Cerebellar nuclear complex (tissue), 1 donor: ENCODE results near the gene RPS6KA4.
"Not testable (repeated sequence)": the region's sequence is repeated elsewhere in the genome, so short reads cannot be mapped to it uniquely, and the experiment has no call there.

Source experiments
- DNase-seq, 2 experiments: peaks; one replicate each; lab custom pipeline; 2025; lab: John Stamatoyannopoulos, UW

The RPS6KA4 gene

DNA sequence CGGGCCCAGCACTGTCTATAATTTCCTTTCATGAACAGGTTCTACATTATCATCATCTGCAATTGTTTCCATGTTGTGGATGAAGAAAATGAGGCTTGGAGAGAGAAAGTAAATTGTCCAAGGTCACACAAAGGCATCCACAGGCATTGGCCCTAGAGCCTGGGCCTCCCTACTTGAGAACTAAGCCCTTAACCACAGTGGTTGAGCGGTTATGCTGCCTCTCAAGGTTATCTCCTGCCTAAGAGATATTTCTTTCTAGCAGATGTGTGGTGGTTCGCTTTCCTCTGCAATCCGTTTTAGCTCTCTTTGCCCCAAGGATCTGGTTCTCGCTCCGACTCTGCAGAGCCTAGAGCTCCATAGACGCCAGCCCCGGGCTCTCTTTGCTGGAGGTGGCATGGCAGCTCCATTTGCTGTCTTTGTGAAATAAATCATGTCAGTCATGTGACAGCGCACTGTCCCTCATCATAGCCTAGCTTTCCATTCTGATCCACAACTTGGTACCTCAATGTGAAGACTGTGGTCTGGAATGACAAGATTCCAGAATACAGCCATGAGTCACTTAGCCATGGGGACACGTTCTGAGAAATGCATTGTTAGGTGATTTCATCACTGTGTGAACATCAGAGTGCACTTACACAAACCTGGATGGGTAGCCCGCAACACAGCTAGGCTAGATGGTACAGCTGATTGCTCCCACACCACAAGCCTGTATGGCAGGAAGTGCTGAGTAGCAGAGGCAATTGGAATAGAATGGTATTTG is 27.2 kb downstream of the RPS6KA4 start:
- no peak for DNase-seq

- no peak for DNase-seq
These were observed 29.0 kb downstream of the RPS6KA4 start for GRCh38 chr11:64387916-64388315.

DNA sequence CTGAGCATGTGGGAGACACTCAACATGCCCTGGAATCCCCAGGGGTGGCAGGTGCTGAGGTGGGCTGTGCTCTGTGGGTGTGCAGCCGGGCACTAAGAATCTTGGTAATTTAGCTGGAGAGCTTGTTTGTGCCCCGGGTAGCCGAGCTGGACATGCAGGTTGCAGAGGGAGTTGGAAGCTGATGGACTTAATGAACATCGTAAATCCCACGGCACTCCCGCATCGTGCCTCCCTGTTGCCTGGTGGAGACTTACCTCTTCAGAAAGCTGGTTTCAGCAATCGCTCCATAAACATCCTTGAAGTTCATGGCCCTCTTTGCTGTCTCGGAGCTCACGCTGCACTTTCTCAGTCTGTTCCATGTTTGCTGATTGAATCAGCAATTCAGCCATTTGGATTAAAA is 29.9 kb downstream of the RPS6KA4 start:
- no peak for DNase-seq

DNA sequence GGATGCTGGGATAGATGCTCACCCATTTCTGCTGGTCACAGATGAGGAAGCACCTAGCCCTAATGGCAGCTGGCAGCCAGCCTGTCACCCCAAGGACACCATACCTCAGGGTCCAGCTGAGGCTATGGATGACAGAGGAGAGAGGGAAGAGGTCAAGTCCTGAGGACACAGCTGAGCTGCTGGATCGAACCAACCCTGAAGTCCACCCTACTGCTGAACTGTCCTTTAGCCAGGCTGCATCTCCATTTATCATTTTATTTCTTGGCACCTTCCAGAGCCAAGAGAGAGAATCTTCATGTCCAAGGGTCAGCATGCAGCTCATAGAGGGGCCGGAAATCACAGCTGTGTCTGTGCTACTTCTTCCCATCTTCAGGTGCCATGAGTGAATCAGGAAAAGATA is 30.9 kb downstream of the RPS6KA4 start:
- DNase-seq, result no peak

DNA sequence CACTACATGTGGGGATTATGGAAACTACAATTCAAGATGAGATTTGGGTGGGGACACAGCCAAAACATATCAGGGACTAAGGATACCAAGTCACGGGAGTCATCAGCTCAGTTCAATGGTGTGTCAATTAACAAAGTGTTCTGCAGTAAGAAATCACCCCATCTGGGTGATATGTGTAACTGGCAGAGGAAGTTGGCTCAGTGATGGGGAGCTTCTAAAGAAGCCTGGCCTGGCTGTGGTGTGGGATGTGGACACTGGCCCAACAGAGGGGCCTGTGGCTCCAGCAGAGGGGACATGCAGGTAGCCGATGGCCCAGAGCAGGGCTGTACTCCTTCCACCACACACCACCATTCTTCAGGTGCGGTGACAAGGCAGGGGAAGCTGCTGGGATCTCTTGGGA is 31.6 kb downstream of the RPS6KA4 start:
- DNase-seq, result no peak

DNA sequence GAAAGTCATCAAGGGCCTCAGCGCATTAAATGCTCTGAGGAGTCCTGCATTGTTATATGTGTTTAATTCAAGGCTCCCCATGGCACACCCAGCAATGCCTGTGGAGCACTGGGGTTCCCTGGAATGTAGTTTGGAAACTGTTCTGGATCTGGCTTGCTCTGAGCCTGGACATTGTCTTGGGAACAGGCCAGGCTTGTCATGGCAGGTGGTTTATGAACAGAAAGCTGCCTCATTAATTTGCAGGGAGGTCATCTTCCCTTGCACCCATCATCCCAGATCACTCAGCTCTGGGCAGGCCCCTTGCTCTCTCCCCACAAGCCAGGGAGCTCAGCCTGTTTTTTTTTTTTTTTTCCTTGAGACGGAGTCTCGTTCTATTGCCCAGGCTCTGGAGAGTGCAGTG is 32.9 kb downstream of the RPS6KA4 start:
- no peak for DNase-seq

DNA sequence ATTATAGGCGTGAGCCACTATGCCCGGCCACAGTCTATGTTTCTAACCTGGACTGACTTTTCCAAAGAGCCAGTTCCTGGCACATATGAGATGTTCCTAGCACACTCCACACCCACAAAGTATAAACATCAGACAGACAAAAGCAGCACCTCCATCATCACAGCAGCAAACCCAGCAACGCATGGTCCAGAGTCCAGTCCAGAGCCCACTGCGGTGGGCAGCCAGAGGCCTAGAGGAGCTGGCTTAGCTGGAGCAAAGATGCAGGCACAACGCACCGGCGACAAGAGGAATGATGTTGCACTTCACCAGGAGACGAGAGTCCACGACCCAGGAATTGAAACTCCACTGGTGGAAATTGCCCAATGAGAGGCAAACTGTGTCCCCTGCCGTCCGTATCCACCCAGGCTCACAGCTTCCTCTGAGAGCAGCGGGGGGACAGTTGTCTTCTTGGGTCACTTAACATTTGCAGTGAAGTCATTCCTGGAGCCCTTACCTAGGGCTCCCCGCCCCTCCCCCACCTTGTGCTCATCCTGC is 36.6 kb downstream of the RPS6KA4 start:
- no peak for DNase-seq

- no peak for DNase-seq
These were observed 37.2 kb downstream of the RPS6KA4 start for GRCh38 chr11:64396079-64396591.

DNA sequence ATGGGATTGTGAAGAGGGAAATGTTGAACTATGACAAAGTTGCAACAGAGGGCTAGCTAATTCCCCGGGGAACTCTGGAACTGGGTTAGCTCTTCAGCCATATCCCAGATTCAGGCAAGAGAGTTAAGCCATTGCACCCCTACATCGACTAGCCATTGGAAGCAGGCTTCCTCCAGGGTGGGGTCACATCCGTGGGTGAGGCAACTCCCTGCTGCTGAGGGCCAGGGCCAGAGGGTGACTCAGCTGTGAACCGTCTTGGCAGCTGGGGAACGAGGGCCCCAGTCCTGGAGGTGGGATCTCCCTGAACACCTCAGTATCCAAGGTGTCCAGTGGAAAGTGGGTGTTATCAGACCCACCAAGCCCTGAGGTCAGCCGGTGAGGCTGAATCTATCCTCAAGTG is 41.1 kb downstream of the RPS6KA4 start:
- DNase-seq, result no peak

- DNase-seq, result no peak
These were observed 41.7 kb downstream of the RPS6KA4 start for GRCh38 chr11:64400667-64401066.

DNA sequence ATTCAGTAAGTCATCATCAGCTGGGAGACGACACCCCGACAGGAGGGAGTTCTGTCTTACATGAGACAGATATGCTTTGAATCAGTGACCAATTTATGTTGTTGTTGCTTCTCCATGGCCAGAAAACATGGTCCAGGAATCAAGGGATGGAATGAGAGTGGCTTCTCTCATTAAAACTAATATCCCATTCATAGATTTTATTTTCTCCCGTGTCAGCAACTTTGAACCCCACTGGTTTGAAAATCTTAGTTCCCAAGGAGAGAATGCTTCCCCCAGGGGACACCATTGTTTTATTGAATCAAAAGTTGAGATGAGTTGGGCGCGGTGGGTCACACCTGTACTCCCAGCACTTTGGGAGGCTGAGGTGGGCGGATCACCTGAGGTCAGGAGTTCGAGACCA is 42.8 kb downstream of the RPS6KA4 start:
- no peak for DNase-seq

- no peak for DNase-seq
These were observed 44.1 kb downstream of the RPS6KA4 start for GRCh38 chr11:64403106-64403505.

DNA sequence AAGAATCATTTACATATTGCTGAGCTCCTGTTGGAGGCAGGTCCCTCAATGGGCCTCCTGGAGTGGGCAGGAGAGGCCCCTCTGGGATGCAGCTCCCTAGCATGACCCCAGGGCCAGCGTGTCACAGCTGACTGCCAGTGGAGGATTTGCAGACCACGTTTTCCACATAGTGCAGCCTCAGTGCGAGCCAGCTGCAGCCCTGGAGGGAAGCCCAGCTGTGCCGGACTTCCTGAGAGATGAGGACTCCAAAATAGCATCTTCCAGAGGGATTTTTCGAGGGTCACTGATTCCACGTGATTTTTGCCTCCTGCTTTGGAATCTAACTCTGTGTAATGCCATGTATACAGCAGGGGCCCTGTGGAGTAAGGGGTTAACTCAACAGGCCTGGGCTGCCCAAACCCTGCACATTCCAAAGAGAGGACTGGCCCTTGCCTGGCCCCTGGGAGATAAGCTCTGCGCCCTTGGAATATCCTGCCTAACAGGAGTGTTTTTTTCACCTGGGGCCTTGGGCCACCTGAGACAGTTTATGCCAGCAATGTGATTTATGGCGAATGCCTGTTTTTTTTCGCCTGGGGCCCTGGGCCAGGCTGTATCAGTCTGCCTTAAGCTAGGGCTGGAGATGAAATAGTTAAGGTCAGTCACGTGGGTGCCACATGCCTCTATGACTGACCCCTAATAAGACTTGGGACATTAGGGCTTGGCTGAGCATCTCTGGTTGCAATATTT is 47.4 kb downstream of the RPS6KA4 start:
- DNase-seq, result no peak

DNA sequence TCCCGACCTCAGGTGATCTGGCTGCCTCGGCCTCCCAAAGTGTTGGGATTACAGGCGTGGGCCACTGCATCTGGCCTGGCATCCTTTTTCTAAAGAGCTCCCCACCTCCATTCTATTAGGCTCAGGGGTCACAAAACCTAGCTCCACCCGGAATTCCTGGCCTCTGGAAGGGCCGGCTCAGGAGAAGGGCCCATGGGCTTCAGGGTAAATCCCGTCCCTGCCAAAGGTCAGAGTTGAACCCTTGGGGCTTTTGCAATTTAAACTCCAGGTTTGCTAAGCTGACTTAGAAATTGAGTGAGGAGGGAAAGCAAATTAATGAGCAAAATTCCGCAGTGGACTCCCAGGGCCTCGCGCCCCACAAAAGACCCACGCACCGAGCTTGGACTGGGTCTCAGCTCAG is 48.3 kb downstream of the RPS6KA4 start:
- DNase-seq, result no peak

DNA sequence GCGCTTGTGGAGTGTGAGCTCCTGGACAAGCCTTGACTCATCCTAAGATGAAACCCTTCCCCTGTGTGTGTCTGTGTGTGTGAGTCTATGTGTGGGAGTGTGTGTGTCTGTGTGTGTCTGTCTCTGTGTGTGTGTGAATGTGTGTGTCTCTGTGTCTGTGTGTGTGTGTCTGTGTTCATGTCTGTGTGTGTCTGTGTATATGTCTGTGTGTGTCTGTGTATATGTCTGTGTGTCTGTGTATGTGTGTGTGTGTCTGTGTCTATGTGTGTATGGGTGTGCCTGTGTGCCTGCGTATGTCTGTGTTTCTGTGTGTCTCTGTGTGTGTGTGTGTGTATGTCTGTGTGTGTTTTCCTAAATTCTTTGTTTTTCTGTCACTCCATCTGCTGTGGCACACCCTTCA is 48.7 kb downstream of the RPS6KA4 start:
- no peak for DNase-seq

DNA sequence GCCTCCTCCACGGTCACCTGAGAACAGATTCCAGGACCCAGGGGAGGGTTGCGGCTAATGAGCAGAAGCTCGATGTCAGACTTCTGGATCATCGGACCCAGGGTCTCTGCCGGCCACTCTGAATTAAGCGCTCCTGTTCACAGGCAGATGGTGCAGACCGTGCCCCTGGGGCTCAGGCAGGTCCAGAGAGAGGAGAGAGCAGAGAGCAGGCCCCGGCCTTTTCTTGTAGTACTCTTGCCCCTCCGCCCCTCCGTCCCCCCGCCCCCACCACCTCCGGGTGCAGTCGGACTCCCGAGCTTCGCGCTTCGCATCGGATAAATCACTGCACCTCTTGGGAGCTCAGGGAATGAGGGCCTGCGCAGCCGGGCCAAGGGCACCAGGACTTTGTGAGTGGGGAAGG is 50.3 kb downstream of the RPS6KA4 start:
- DNase-seq, result no peak

- no peak for DNase-seq
These were observed 50.9 kb downstream of the RPS6KA4 start for GRCh38 chr11:64409707-64410403.

DNA sequence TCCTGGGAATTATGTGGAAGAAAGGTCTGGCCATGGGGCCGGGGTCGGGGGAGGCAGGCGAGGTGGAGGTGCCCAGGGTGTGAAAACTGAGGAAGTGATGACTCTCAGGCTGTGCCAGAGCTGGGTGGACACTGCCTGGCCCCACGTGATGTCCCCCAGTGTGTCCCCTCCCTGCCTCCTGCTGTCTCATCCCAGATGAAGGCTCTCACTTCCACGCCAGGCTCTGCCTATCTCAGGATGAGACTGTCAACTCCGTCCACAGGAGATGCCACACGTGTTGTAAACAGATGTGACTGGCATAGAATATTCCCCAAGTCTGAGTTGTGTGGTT is 51.4 kb downstream of the RPS6KA4 start:
- DNase-seq, result no peak

DNA sequence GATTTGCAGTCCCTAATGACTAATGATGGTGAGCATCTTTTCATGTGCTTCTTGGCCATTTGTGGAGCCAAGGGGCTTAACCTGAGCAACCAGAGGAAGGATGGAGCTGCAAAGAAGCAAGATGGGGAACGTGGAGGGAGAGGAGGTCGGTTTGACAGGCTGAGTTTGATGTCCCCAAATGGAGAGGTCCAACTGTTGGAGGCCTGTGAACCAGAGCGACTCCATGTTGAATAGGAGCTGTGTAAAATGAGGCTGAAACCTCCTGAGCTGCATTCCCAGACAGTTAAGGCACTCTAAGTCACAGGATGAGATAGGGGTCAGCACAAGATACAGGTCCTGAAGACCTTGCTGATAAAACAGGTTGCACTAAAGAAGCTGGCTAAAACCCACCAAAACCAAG is 54.5 kb downstream of the RPS6KA4 start:
- no peak for DNase-seq

- DNase-seq, result no peak
These were observed 56.3 kb downstream of the RPS6KA4 start for GRCh38 chr11:64415286-64415685.

GRCh38 chr11:64415996-64416728 is 57.2 kb downstream of the RPS6KA4 start:
- DNase-seq, result no peak

DNA sequence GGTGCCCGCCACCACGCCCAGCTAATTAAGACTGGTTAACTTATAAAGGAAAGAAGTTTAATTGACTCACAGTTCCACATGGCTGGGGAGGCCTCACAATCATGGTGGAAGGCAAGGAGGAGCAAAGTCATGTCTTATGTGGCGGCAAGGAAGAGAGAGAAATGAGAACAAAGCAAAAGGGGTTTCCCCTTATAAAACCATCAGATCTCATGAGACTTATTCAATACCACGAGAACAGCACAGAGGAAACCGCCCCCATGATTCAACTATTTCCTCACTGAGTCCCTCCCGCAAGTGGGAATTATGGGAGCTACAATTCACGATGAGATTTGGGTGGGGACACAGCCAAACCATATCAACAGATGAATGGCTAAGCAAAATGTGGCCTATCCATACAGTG is 59.3 kb downstream of the RPS6KA4 start:
- not testable (repeated sequence) for DNase-seq
